Stimulated activated CD4-positive, alpha-beta T cell treated with anti-CD3 and anti-CD28 coated beads, Interleukin-15, amount 100 ng/mL, for 48 hours (primary cell): ENCODE data around the gene SNAP91.
"Not testable (repeated sequence)": the region's sequence is repeated elsewhere in the genome, so short reads cannot be mapped to it uniquely, and the experiment has no call there.

Experiments used
- DNase-seq, 2 donors: peaks; one replicate each; pipeline ENCODE4 v3.0.0-alpha.2; 2020; ENCODE audit warnings: low read depth in 2 of 2

The SNAP91 gene

GRCh38 chr6:83633149-83633548, 75.8 kb downstream of the SNAP91 start:
- DNase-seq, result no peak

GRCh38 chr6:83629908-83630307, 79.0 kb downstream of the SNAP91 start:
- not testable (repeated sequence) for DNase-seq

- no peak for DNase-seq
Measured at GRCh38 chr6:83615025-83615999, 93.6 kb downstream of the SNAP91 start.

DNA sequence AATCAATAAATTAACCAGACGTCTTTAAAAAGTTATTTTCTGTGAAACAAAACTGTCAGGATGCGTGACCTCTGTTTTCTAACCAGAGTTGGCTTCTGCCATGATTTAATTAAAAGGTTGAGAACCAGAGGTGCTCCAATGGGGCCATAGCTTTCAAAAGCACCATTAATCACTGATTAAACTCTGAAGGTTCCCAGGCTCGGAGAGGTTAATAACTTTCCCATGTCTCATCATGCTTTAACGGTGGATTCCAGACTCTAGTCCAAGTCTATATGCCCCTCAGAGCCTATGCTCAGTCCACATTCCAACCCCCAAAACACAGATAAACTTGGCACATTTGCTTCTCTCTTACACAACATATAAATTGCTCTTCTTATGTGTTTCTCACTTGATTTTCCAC, 95.5 kb downstream of the SNAP91 start:
- DNase-seq, result no peak

GRCh38 chr6:83609248-83609647, 99.7 kb downstream of the SNAP91 start:
- no peak for DNase-seq

GRCh38 chr6:83605517-83605916, 103.4 kb downstream of the SNAP91 start:
- no peak for DNase-seq

DNA sequence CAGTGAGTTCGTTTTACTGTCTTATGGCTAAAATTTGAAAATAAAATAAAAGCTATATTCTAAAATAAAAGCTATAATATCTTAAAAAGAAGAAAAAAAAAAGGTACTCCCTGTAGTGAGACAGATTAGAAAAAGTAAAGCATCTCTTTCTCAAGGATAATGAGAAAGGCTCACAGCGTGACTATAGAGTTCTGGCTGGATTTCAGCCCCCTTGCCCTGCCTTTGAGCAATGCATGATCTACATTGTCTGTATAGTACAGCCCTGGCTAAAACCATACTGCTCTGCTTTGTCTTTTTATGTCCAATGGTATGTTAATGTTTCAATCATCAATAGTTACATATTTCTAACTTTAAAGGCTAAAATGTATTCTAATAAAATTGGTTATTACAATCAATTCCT, 105.3 kb downstream of the SNAP91 start:
- DNase-seq, result no peak

GRCh38 chr6:83601119-83601518, 107.8 kb downstream of the SNAP91 start:
- no peak for DNase-seq

GRCh38 chr6:83600459-83600858, 108.4 kb downstream of the SNAP91 start:
- DNase-seq, result no peak

- DNase-seq, result no peak
Measured at GRCh38 chr6:83597511-83597910, 111.4 kb downstream of the SNAP91 start.

- no peak for DNase-seq
Measured at GRCh38 chr6:83597051-83597450, 111.8 kb downstream of the SNAP91 start.

DNA sequence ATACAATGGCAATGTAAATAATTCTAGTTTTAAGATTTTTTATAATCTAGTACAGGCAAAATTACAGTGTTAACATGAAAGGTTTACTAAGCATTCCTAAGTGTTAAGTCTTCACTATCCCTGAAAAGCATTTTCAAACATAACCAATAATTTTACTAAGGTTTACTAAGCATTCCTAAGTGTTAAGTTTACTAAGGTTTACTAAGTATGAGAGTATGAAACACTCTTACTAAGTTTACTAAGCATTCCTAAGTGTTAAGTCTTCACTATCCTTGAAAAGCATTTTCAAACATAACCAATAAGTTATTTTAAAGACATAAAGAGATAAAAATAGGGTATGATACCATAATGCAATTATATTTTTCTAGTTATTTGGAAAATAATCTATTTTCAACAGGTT, 114.0 kb downstream of the SNAP91 start:
- DNase-seq, result no peak

- DNase-seq, result no peak
Measured at GRCh38 chr6:83593395-83593785, 115.5 kb downstream of the SNAP91 start.

GRCh38 chr6:83592770-83593394, 116.0 kb downstream of the SNAP91 start:
- DNase-seq, result no peak

DNA sequence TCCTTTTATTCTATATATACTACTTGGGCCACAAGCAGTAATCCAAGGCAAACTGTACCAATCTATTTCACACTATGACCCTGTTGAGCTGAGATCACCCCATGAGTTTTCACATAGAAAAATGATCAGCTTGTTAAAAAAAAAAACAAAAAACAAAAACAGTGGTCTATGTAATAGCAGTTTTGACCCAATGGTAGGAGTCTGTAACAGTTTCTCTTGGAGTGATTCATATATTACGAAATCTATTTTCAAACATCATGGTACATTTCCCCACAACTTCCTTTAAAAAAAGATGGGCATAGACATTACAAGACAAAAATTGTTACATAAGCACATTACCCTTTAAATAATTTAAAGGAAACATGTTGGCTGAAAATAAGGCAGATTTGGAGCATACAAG, 118.5 kb downstream of the SNAP91 start:
- no peak for DNase-seq

- no peak for DNase-seq
Measured at GRCh38 chr6:83589076-83589475, 119.8 kb downstream of the SNAP91 start.

DNA sequence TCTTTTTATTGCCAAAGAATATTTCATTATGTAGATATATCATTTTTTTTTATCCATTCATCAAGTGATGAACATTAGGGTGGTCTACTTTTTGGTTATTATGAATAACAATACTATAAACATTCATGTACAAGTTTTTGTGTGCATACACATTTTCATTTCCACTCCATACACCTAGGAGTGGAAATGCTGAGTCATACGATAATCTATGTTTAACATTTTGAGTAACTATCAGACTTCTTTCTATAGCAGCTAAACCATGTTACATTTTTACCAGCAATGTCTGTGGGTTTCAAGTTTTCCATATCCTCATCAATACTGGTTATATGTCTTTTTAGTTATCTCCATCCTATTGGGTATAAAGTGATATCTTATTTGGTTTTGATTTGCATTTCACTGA, 130.8 kb downstream of the SNAP91 start:
- no peak for DNase-seq

DNA sequence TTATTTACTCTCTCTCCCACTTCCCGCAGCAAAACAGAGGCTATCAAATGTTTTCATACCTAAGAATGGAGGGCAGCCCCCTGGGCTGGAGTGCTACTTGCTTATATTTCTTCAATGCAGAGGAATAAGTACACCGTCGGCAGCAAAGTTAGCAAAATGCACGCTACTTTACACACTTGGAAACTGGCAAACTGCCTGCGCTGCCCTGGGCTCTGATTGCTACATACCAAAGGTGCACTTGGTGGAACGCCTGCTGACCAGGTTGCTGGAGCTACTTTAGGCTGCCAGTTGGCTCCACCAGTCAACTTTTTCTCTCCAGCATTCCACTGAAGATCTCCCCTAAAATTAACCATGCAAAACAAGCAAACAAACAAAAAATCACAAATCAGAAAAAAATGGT, 134.1 kb downstream of the SNAP91 start:
- no peak for DNase-seq

GRCh38 chr6:83571663-83572185, 137.2 kb downstream of the SNAP91 start:
- DNase-seq, result not testable (repeated sequence)

DNA sequence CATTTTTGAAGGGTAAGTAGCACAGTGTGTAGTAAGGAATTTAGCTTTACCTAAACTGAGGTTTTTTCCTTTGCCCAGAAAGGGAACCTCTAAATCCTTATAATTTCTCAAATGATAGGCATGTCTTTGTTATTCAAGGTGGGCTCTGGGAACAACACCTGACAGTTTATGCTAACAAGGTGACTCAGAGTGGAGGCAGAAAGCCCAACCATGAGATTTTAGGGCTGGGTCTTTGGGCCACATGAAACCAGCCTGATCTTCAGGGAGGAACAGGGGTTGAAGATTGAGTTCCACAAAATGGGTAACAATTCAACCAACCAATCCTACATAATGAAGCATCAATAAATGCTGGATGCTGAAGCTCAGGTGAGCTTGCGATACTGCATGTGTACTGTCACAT, 149.9 kb downstream of the SNAP91 start:
- DNase-seq, result no peak

DNA sequence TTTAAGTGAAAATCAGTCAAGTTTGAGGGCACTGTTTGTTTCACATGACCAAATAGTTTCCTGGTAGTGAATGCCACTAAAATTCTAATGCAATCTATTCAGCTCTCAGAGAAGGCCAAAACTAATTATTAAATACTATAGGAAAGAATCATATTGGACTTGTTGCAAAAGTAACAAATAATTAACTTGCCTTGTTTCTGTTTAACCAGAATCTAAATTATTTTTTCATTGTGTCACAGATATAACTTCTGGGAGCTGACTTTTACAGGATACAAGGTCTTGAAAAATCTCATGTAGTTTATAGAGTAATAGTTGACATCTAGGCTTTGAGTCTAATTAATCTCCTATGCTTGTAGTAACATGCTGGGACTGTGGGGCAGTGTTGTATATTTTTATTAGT, 152.0 kb downstream of the SNAP91 start:
- no peak for DNase-seq

DNA sequence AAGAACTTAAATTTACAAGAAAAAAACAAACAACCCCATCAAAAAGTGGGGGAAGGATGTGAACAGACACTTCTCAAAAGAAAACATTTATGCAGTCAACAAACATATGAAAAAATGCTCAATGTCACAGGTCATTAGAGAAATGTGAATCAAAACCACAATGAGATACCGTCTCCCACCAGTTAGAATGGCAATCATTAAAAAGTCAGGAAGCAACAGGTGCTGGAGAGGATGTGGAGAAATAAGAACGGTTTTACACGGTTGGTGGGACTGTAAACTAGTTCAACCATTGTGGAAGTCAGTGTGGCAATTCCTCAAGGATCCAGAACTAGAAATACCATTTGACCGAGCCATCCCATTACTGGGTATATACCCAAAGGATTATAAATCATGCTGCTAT, 157.2 kb downstream of the SNAP91 start:
- not testable (repeated sequence) for DNase-seq

DNA sequence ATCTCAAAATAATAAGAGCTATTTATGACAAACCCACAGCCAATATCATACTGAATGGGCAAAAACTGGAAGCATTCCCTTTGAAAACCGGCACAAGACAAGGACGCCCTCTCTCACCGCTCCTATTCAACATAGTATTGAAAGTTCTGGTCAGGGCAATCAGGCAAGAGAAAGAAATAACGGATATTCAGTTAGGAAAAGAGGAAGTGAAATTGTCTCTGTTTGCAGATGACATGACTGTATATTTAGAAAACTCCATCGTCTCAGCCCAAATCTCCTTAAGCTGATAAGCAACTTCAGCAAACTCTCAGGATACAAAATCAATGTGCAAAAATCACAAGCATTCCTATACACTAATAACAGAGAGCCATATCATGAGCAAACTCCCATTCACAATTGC, 158.4 kb downstream of the SNAP91 start:
- DNase-seq, result not testable (repeated sequence)
